Activated T-cell treated with anti-CD3 and anti-CD28 coated beads, Interleukin-2, amount 50 U/mL, for 72 hours (primary cell): Measurements from ENCODE around the gene OR51A2. TPM values are rescaled to one million over a fixed set of nuclear protein-coding genes. Genes with fewer than 3 reads are reported as not detected.

ENCODE experiments used
- ATAC-seq, 2 donors: fragments of 150-1000 bp; cut with Tn5 transposase; replicated peaks in 1 of 2; 2 replicates each; pipeline ENCODE4 v1.10.0; 2021; ENCODE audit warnings: moderate library complexity in 2 of 2, mild to moderate bottlenecking in 1 of 2
- DNase-seq, 2 donors: peaks; one replicate each; pipeline ENCODE4 v3.0.0; 2021 to 2022; ENCODE audit warnings: mixed read lengths in 1 of 2
- H3K27ac Mint-ChIP-seq: one replicate; pipeline ENCODE4 v1.8.0; 2022; ENCODE audit warnings: mild to moderate bottlenecking, moderate library complexity, mixed read lengths
- H3K27me3 Mint-ChIP-seq: one replicate; pipeline ENCODE4 v1.8.0; 2022; ENCODE audit warnings: low read depth, mixed read lengths
- H3K36me3 Mint-ChIP-seq, 2 donors: one replicate each; pipeline ENCODE4 v1.8.0; 2022; ENCODE audit warnings: mixed read lengths in 2 of 2, mild to moderate bottlenecking in 1 of 2; ENCODE audit not compliant: insufficient read depth in 2 of 2
- H3K4me1 Mint-ChIP-seq: one replicate; pipeline ENCODE4 v1.8.0; 2022; ENCODE audit warnings: low read depth, mixed read lengths
- H3K4me3 Mint-ChIP-seq, 2 donors: one replicate each; pipeline ENCODE4 v1.8.0; 2022; ENCODE audit warnings: mild to moderate bottlenecking in 2 of 2, mixed read lengths in 2 of 2, moderate library complexity in 2 of 2
- H3K9me3 Mint-ChIP-seq, 2 donors: one replicate each; pipeline ENCODE4 v1.8.0; 2022; ENCODE audit warnings: mixed read lengths in 2 of 2
- total RNA-seq, 2 donors: library from RNA; stranded (reverse); gene quantifications; one replicate each; pipeline ENCODE4 v1.2.3, GENCODE V29; 2022

The OR51A2 gene
- total RNA-seq, 2 donors from 2014 or later: not detected

- peaks cover under 1 to 2% of the 10 kb centered on the region in 2 donors for H3K9me3 Mint-ChIP-seq
- no peaks in the 10 kb centered on the region for H3K27me3 Mint-ChIP-seq
- DNase-seq (no peak), ATAC-seq (no peak)
- no peaks in the 10 kb centered on the region for H3K36me3 Mint-ChIP-seq
- H3K27ac Mint-ChIP-seq: no peak overlapping the region
- no peak overlapping the region for H3K4me3 Mint-ChIP-seq
- no peaks in the 10 kb centered on the region for H3K4me1 Mint-ChIP-seq
These were observed 22.8 kb downstream of the OR51A2 start for GRCh38 chr11:4932751-4933150.

DNA sequence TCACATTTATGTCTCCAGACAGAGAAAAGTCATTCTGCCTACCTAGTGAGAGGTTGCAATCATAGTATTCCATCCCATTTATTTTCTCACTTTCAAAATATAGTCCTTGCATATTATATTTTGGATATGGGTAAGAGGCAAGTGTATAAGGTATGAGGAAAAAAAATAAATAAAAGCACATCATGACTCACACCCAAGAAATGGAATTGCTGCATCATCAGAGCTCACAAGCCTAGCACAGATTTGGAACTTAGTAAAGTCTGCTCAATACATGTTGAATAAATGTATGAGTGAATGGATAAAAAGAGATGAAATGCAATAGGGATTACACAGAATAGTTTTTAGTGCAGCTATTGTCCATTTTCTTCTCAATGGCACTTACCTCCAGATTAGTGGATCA lies 28.9 kb downstream of the OR51A2 start:
- no peak overlapping the region for H3K27ac Mint-ChIP-seq
- ATAC-seq (no peak), DNase-seq (no peak)
- no peaks in the 10 kb centered on the region for H3K36me3 Mint-ChIP-seq
- peaks cover 9% of the 10 kb centered on the region for H3K27me3 Mint-ChIP-seq
- peaks cover 2% of the 10 kb centered on the region in 2 donors for H3K9me3 Mint-ChIP-seq
- no peaks in the 10 kb centered on the region for H3K4me1 Mint-ChIP-seq
- no peak overlapping the region for H3K4me3 Mint-ChIP-seq

- peaks cover 0 to 2% of the 10 kb centered on the region in 2 donors for H3K9me3 Mint-ChIP-seq
- peaks cover 9% of the 10 kb centered on the region for H3K27me3 Mint-ChIP-seq
- no peak within 1 kb of the TSS for H3K27ac Mint-ChIP-seq
- H3K4me1 Mint-ChIP-seq: no peaks in the 10 kb centered on the region
- no peak within 1 kb of the TSS for H3K4me3 Mint-ChIP-seq
- H3K36me3 Mint-ChIP-seq: no peaks in the 10 kb centered on the region
- ATAC-seq (no peak), DNase-seq (no peak)
These were observed 31.3 kb downstream of the OR51A2 start, which contains the start of gene OR51G1 for GRCh38 chr11:4924239-4924638. Gene OR51G1 (minus strand): TSS chr11:4924339. CDS start chr11:4924339, 0 bp downstream.

GRCh38 chr11:4922304-4922703 lies 33.2 kb downstream of the OR51A2 start:
- Mint-ChIP-seq H3K27me3 (peaks cover 9% of the 10 kb centered on the region), H3K4me3 (no peak overlapping the region), H3K36me3 (no peaks in the 10 kb centered on the region), H3K4me1 (no peaks in the 10 kb centered on the region), H3K9me3 (peaks cover 0 to 2% of the 10 kb centered on the region in 2 donors), H3K27ac (no peak overlapping the region)
- DNase-seq: no peak
- no peak for ATAC-seq

DNA sequence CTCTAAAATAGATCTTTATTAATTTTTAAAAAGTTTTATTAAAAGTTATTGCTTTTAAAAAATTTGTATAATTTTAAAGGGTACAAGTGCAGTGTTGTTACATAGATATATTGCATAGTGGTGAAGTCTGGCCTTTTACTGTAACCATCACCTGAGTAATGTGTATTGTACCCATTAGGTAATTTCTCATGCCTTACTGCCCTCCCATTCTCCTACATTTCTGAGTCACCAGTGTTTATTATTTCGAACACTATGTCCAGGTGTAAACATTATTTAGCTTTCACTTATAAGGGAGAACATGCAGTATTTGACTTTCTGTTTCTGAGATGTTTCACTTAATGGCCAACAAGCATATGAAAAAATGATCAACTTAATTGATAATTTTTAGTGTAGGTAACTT lies 33.7 kb downstream of the OR51A2 start:
- Mint-ChIP-seq H3K36me3 (no peaks in the 10 kb centered on the region), H3K4me1 (no peaks in the 10 kb centered on the region), H3K27ac (no peak overlapping the region), H3K27me3 (peaks cover 9% of the 10 kb centered on the region), H3K9me3 (peaks cover 0 to 2% of the 10 kb centered on the region in 2 donors), H3K4me3 (no peak overlapping the region)
- no peak for ATAC-seq
- no peak for DNase-seq

- Mint-ChIP-seq H3K4me1 (no peaks in the 10 kb centered on the region), H3K36me3 (no peaks in the 10 kb centered on the region), H3K27me3 (peaks cover 9% of the 10 kb centered on the region), H3K4me3 (no peak within 1 kb of the TSS), H3K27ac (no peak within 1 kb of the TSS), H3K9me3 (peaks cover 0 to 2% of the 10 kb centered on the region in 2 donors)
- ATAC-seq (no peak), DNase-seq (no peak)
These were observed 36.3 kb downstream of the OR51A2 start, which contains the start of gene OR51G2 for GRCh38 chr11:4919250-4919649. Gene OR51G2 (minus strand): TSS chr11:4919350. CDS start chr11:4915663, 3,687 bp downstream.

- ATAC-seq (no peak), DNase-seq (no peak)
- Mint-ChIP-seq H3K9me3 (no peaks in the 10 kb centered on the region), H3K36me3 (no peaks in the 10 kb centered on the region), H3K4me3 (no peak overlapping the region), H3K4me1 (no peaks in the 10 kb centered on the region), H3K27ac (no peak overlapping the region), H3K27me3 (no peaks in the 10 kb centered on the region)
These were observed 38.9 kb downstream of the OR51A2 start for GRCh38 chr11:4916581-4916980.

Other genes starting within 250 kb of the OR51A2 start
- gene OR51F1, start 185.8 kb downstream of the OR51A2 start, total RNA-seq: not detected
- not detected for gene OR52R1, start 151.3 kb downstream of the OR51A2 start, total RNA-seq
- not detected for gene OR51F2, start 134.4 kb downstream of the OR51A2 start, total RNA-seq
- gene OR51S1, start 106.5 kb downstream of the OR51A2 start, total RNA-seq: not detected
- not detected for gene OR51T1, start 73.8 kb downstream of the OR51A2 start, total RNA-seq
- gene OR51A7, start 51.9 kb downstream of the OR51A2 start, total RNA-seq: not detected
- gene OR51G2, start 36.4 kb downstream of the OR51A2 start, total RNA-seq: not detected
- gene OR51G1, start 31.4 kb downstream of the OR51A2 start, total RNA-seq: not detected
- not detected for gene OR51A4, start 8.1 kb downstream of the OR51A2 start, total RNA-seq
- not detected for gene OR51L1, start 39.1 kb upstream of the OR51A2 start, total RNA-seq
- not detected for gene OR52J3, start 90.8 kb upstream of the OR51A2 start, total RNA-seq
- gene OR52E2, start 103.9 kb upstream of the OR51A2 start, total RNA-seq: not detected
- not detected for gene OR52E1, start 113.9 kb upstream of the OR51A2 start, total RNA-seq
- gene OR52A5, start 182.6 kb upstream of the OR51A2 start, total RNA-seq: not detected
- not detected for gene OR52A1, start 199.0 kb upstream of the OR51A2 start, total RNA-seq
- not detected for gene OR51V1, start 245.0 kb upstream of the OR51A2 start, total RNA-seq